Rectal smooth muscle tissue (tissue), 1 donor: ENCODE measurements around the gene MUTYH.
"Not testable (repeated sequence)": the region's sequence is repeated elsewhere in the genome, so short reads cannot be mapped to it uniquely, and the experiment has no call there.

Source experiments
- H3K27ac ChIP-seq: one replicate; pipeline ENCODE4 v1.7.0; 2013; ENCODE audit warnings: low read depth, low read length, inconsistent platforms
- H3K27me3 ChIP-seq: one replicate; pipeline ENCODE4 v1.7.0; 2013; ENCODE audit warnings: low read length; ENCODE audit not compliant: control insufficient read depth, insufficient read depth
- H3K36me3 ChIP-seq: one replicate; pipeline ENCODE4 v1.7.0; 2013; ENCODE audit warnings: low read length; ENCODE audit not compliant: control insufficient read depth, insufficient read depth
- H3K4me1 ChIP-seq: one replicate; pipeline ENCODE4 v1.7.0; 2013; ENCODE audit warnings: low read length; ENCODE audit not compliant: control insufficient read depth, insufficient read depth
- H3K4me3 ChIP-seq: one replicate; pipeline ENCODE4 v1.7.0; 2013; ENCODE audit warnings: low read length
- H3K9ac ChIP-seq: one replicate; pipeline ENCODE4 v1.7.0; 2013; ENCODE audit warnings: low read length

The MUTYH gene

DNA sequence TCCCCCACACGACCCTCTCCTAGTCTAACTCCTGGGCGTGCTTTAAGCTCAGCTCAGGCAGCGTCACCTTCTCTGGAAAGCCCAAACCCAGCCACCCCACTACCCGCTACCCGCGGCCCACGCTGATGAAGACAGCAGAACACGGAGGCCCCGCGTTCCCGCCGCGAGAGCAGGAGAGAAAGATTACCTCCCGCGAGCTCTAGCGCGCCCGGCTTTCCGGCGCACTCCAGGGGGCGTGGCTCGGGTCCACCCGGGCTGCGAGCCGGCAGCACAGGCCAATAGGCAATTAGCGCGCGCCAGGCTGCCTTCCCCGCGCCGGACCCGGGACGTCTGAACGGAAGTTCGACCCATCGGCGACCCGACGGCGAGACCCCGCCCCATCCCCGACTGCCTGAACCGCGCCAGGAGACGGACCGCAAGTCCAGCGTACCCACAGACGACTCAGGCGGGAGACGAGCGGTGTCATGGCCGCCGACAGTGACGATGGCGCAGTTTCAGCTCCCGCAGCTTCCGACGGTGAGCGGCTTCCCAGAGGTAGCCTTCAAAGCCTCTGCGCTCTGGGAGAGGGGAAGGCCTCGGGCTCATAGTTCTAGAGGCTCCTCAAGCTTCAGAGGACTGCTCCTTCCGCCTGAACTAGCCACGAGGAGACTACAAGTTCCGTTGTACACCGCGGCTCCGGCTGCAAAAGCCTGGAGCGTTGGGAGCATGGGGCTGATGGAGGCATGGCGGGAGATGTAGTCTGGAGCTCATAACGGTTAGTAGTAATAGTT is at the start of gene MUTYH, which contains the start of gene TOE1:
Gene MUTYH, minus strand, starts transcription at position 652 of the 770 bp plus-strand sequence. CDS start 5,935 bp downstream, outside the sequence.
Gene TOE1, plus strand, starts transcription at position 382 of the 770 bp plus-strand sequence. Its CDS starts 83 bp downstream, at position 465.
- Histone ChIP-seq H3K4me1 (peaks cover 15% of the 10 kb centered on the region), H3K36me3 (peaks cover 27% of the 10 kb centered on the region), H3K27ac (peak within 1 kb of the TSS; percentile 99), H3K4me3 (peak within 1 kb of the TSS; percentile 96), H3K9ac (peak within 1 kb of the TSS; percentile 93), H3K27me3 (no peaks in the 10 kb centered on the region)

DNA sequence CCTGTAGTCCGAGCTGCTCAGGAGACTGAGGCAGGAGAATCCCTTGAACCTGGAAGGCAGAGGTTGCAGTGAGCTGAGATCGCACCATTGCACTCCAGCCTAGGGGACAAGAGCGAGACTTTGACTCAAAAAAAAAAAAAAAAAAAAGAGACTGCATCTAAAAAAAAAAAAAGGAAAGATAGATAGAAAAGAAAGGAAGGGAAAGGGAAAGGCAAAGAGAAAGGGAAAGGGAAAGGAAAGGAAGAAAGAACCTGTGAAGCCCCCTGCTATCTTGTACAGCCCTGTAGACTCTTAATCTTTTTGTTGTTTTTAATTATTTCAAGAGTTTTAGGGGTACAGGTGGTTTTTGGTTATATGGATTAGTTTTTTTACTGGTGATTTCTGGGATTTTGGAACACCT is 46.0 kb upstream of the MUTYH start:
- Histone ChIP-seq H3K4me3 (no peak overlapping the region), H3K4me1 (no peaks in the 10 kb centered on the region), H3K9ac (no peak overlapping the region), H3K27ac (no peak overlapping the region), H3K27me3 (no peaks in the 10 kb centered on the region), H3K36me3 (no peaks in the 10 kb centered on the region)

DNA sequence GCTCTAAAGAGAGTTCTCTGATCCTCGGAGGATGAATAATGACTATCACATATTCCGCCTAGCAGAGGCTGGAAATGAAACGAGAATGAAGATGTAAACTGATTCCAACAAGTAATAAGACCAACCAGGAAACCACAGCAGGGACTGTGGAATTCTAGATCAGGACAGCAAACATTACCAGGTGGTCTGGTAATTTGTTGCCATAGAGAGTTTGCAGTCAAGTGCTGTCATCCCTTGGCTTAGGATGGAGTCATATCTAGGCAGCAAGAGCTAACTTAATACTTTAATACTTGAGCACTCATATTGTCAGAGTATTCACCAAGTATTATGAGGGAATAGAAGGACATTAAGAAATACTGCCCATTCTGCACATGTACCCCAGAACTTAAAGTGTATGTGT is 45.1 kb upstream of the MUTYH start:
- H3K27me3 ChIP-seq, result no peaks in the 10 kb centered on the region
- H3K4me1 ChIP-seq, result no peaks in the 10 kb centered on the region
- H3K9ac ChIP-seq, result no peak overlapping the region
- no peak overlapping the region for H3K4me3 ChIP-seq
- H3K36me3 ChIP-seq, result no peaks in the 10 kb centered on the region
- no peak overlapping the region for H3K27ac ChIP-seq

DNA sequence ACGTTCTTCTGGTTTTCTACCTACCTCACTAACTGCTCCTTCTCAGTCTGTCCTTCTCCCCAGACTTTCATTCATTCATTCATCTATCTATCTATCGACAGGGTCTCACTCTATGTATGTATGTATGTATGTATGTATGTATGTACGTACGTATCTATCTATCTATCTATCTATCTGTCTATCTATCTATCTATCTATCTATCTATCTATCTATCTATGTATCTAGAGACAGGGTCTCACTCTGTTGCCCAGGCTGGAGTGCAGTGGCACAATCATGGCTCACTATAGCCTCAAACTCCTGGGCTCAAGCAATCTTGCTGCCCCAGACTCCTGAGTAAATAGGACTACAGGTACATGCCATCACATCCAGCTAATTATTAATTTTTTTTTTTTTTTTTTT is 44.0 kb upstream of the MUTYH start:
- H3K36me3 ChIP-seq, H3K9ac ChIP-seq, H3K4me1 ChIP-seq, H3K27me3 ChIP-seq, H3K4me3 ChIP-seq, H3K27ac ChIP-seq: not testable (repeated sequence)

DNA sequence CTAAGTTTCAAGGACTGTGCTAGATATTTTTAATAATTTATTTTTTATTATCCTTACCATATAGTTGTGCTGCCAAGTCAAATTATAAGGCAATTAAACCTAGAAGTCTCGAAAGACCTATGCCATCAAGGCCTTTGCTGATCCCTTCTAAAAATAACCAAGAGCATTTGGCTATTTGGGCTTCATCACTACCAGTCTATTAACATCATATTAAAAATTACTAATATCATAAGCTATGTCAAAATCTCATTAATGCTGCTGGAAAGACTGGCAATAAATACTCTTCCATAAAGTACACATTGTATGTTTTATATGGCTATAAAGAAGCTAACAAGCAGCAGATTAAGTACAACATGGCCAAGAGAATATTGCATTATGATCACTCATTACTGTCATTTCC is 43.0 kb upstream of the MUTYH start:
- H3K36me3 ChIP-seq, result no peaks in the 10 kb centered on the region
- H3K4me3 ChIP-seq, result no peak overlapping the region
- no peak overlapping the region for H3K27ac ChIP-seq
- no peaks in the 10 kb centered on the region for H3K27me3 ChIP-seq
- no peak overlapping the region for H3K9ac ChIP-seq
- no peaks in the 10 kb centered on the region for H3K4me1 ChIP-seq

DNA sequence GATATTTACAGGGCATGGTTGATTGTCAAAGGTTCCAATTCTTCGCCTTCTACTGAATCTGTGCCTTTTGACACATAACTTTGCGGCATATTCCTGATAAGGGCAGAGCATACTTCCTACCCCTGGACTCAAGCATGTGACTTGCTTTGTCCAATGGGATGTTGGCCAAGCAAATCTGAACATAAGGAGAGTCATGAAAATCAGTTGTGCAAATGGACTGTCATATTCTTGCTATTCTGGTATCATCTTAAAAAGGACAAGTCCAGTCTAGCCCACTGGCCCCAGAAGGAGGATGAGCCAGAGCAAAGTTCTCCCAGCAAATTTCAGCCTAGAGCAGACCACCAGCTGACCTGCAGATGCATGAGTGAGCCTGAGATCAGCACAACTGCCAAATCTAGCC is 41.0 kb upstream of the MUTYH start:
- no peak overlapping the region for H3K9ac ChIP-seq
- no peaks in the 10 kb centered on the region for H3K4me1 ChIP-seq
- no peaks in the 10 kb centered on the region for H3K27me3 ChIP-seq
- no peak overlapping the region for H3K27ac ChIP-seq
- H3K4me3 ChIP-seq, result no peak overlapping the region
- H3K36me3 ChIP-seq, result no peaks in the 10 kb centered on the region

DNA sequence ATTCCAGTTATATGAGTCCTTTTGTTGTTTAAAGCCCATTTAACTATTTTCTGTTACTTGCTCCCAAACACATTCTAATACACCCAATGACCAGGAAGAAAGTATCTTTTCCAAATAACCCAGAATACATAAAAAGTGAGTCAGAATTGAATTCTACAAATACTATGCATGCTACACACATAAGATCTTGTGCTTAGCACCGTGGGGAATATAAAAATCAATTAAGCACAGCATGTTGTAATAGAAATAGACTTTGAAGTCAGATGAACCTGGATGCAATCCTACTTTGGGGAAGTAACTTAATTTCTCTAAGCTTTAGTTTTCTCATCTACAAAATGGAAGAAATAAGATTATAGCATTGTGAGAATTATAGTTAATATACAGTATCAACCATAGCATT is 40.5 kb upstream of the MUTYH start:
- H3K9ac ChIP-seq, result no peak overlapping the region
- no peaks in the 10 kb centered on the region for H3K27me3 ChIP-seq
- no peak overlapping the region for H3K27ac ChIP-seq
- H3K4me1 ChIP-seq, result no peaks in the 10 kb centered on the region
- H3K4me3 ChIP-seq, result no peak overlapping the region
- no peaks in the 10 kb centered on the region for H3K36me3 ChIP-seq

DNA sequence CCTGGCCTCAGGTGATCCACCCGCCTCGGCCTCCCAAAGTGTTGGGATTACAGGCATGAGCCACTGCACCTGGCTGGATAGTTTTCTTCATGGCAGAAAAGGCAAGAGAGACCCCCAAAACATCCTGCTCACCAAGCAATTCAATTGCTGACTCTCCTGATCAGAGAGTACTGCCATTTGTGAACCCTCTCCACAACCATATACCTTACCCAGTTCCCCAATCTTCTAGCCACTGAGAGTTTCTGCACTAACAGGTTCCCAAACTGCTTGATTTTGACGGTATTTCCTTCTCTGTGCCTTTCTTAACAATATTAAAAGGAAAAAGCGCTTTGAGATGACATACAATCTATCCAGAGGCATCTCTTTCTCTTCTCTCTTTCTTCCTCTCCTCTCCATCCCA is 39.9 kb upstream of the MUTYH start:
- Histone ChIP-seq H3K4me3 (no peak overlapping the region), H3K27me3 (no peaks in the 10 kb centered on the region), H3K9ac (no peak overlapping the region), H3K27ac (no peak overlapping the region), H3K4me1 (no peaks in the 10 kb centered on the region), H3K36me3 (no peaks in the 10 kb centered on the region)

DNA sequence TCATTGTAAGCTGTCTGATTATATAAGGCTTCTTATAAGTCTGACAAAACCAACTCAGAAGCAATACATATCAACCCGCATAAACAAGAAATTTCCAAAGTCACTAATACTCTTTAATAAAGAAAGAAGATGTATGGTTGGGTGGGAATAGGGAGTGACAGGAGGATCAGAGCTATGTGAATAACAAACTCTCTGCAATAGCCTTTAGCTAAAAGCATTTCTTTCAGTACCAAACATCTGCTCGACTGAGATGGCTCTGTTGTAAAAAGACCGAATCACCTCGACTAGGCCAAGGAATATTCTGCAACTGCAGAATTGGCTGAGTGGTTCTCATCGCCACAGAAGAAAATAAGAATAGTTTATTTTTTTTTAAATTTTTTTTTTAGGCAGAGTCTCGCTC is 39.3 kb upstream of the MUTYH start:
- no peak overlapping the region for H3K27ac ChIP-seq
- H3K4me3 ChIP-seq, result no peak overlapping the region
- H3K36me3 ChIP-seq, result no peaks in the 10 kb centered on the region
- H3K27me3 ChIP-seq, result no peaks in the 10 kb centered on the region
- no peak overlapping the region for H3K9ac ChIP-seq
- no peaks in the 10 kb centered on the region for H3K4me1 ChIP-seq

DNA sequence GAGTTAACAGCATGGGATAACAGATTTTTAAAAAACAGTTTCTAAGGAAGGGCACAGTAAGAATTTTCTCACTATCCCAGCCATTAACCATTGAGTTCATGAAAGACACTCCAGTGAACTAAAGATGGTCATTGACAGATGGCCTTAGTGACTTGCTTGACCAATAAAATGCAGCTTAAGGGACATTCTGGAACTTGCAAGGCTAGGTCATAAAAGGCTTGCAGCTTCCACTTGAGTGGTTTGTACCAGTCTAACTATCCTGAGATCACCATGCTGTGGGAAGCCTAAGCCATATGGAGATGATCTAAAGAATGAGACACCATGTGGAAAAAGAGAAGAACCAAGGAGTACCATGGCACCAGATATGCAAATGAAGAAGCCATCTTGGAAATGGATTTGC is 37.9 kb upstream of the MUTYH start:
- H3K4me1 ChIP-seq, result peaks cover 3% of the 10 kb centered on the region
- H3K27ac ChIP-seq, result no peak overlapping the region
- no peaks in the 10 kb centered on the region for H3K36me3 ChIP-seq
- H3K4me3 ChIP-seq, result no peak overlapping the region
- H3K9ac ChIP-seq, result no peak overlapping the region
- no peaks in the 10 kb centered on the region for H3K27me3 ChIP-seq

DNA sequence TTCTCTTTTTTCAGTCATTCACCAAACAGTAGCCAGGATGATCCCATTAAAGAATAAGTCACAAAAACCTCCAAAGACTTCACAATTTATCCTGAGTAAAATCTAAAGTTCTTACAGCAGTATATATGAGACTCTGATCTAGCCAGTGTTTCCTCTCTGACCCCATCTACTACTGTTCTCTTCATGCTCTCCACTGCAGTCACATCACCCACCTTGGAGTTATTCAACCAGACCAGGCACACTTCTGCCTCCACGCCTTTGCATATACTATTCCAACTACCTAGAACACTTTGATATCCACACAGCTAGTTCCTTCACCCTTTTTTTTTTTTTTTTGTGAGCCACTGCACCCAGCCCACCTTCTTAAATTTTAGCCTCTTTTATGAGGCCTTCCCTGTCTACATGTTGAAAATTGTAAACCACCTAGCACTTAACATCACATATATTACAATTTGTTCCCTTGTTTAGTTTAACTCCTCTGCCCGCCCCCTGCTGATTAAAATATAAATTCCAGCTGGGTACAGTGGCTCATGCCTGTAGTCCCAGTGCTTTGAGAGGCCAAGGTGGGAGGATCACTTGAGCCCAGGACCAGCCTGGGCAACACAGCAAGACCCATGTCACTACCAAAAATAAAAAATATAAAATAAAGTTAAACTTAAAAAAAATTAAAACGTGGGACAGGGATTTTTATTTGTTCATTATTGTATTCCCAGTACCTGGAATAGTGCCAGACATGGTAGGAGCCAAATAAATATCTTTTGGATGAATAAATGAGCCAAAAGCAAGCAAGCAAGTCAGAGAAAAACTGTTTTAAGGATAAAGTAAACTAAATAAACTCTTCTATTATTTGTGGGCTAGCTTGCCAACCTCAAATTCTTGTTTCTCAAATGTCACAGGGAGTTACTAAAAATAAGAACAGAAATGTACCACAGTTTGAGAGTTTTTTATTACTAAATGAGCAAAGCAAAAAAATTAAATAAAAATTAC is 35.2 kb upstream of the MUTYH start:
- no peaks in the 10 kb centered on the region for H3K36me3 ChIP-seq
- no peak overlapping the region for H3K27ac ChIP-seq
- H3K9ac ChIP-seq, result no peak overlapping the region
- no peak overlapping the region for H3K4me3 ChIP-seq
- peaks cover 3% of the 10 kb centered on the region for H3K4me1 ChIP-seq
- H3K27me3 ChIP-seq, result no peaks in the 10 kb centered on the region

DNA sequence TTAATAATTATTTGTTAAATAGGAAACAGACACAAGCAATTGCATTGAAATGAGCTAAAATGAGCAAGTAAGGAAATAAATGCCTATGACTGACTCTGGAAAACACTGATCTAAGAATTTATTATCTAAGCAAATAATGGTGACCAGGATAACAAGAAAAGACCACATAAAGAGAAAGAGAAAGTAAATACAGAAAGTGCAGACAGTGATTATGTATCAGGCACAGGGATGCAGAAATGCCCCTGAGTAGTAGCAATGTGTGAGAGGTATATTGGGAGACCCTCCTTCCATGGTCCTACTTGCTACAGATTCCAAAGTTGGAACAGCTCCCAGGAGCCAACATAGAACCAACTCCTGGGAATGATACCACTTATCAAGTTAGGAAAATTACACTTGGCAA is 33.3 kb upstream of the MUTYH start:
- Histone ChIP-seq H3K27ac (no peak overlapping the region), H3K36me3 (no peaks in the 10 kb centered on the region), H3K27me3 (no peaks in the 10 kb centered on the region), H3K9ac (no peak overlapping the region), H3K4me1 (peaks cover 3% of the 10 kb centered on the region), H3K4me3 (no peak overlapping the region)
